GM15510 (cell line): ENCODE results near the gene ACOT11.

ENCODE experiments used
- POLR2A ChIP-seq: IDR thresholded peaks from 3 replicates; pipeline ENCODE4 v1.6.1; 2011; ENCODE audit warnings: borderline replicate concordance; ENCODE audit not compliant: insufficient read length; ENCODE audit errors: extremely low read depth

Gene ACOT11

GRCh38 chr1:54623216-54624007 lies 75.4 kb downstream of the ACOT11 start, which contains the start of gene FAM151A:
Gene FAM151A, minus strand, starts transcription at chr1:54623525. Its CDS starts 130 bp downstream, at chr1:54623395.
- TF ChIP-seq POLR2A = no peak

- TF ChIP-seq POLR2A = no peak
Measured at GRCh38 chr1:54624466-54625464, 76.7 kb downstream of the ACOT11 start.

GRCh38 chr1:54627196-54627595 lies 79.2 kb downstream of the ACOT11 start:
- no peak for TF ChIP-seq POLR2A

- TF ChIP-seq POLR2A = no peak
Measured at GRCh38 chr1:54640361-54640760, 92.3 kb downstream of the ACOT11 start.

- TF ChIP-seq POLR2A = no peak
Measured at GRCh38 chr1:54640863-54641836, 93.1 kb downstream of the ACOT11 start, which contains the start of gene MROH7. Gene MROH7, plus strand, starts transcription at chr1:54641786. Its CDS starts 11,141 bp downstream, at chr1:54652927.

- TF ChIP-seq POLR2A = no peak
Measured at GRCh38 chr1:54643736-54644135, 95.7 kb downstream of the ACOT11 start.

- no peak for TF ChIP-seq POLR2A
Measured at GRCh38 chr1:54645806-54646676, 98.0 kb downstream of the ACOT11 start.

- TF ChIP-seq POLR2A = no peak
Measured at GRCh38 chr1:54649130-54649898, 101.3 kb downstream of the ACOT11 start.

GRCh38 chr1:54649921-54650320 lies 101.9 kb downstream of the ACOT11 start:
- no peak for TF ChIP-seq POLR2A

- no peak for TF ChIP-seq POLR2A
Measured at GRCh38 chr1:54650417-54650816, 102.4 kb downstream of the ACOT11 start.

- no peak for TF ChIP-seq POLR2A
Measured at GRCh38 chr1:54651608-54652007, 103.6 kb downstream of the ACOT11 start.

- no peak for TF ChIP-seq POLR2A
Measured at GRCh38 chr1:54652168-54652567, 104.1 kb downstream of the ACOT11 start.

GRCh38 chr1:54653036-54653435 lies 105.0 kb downstream of the ACOT11 start:
- TF ChIP-seq POLR2A = no peak
